GM12874 (cell line): ENCODE measurements around the gene ZNF32.

Experiments used
- CTCF ChIP-seq: IDR thresholded peaks from 2 replicates; pipeline ENCODE4 v1.5.1; 2011; ENCODE audit warnings: low read depth, mild to moderate bottlenecking, control low read depth, low read length, moderate library complexity; ENCODE audit not compliant: insufficient read depth

The ZNF32 gene

GRCh38 chr10:43606323-43607198 lies 42.1 kb downstream of the ZNF32 start, which contains the start of gene ZNF485:
TSS of gene ZNF485 (plus strand) at chr10:43606438. CDS start at chr10:43607051, 613 bp downstream.
- TF ChIP-seq CTCF = no peak

GRCh38 chr10:43605850-43606322 lies 42.8 kb downstream of the ZNF32 start:
- no peak for TF ChIP-seq CTCF

- no peak for TF ChIP-seq CTCF
Observed at GRCh38 chr10:43599333-43599732, 49.3 kb downstream of the ZNF32 start.

GRCh38 chr10:43598446-43598845 lies 50.2 kb downstream of the ZNF32 start:
- TF ChIP-seq CTCF = no peak

- TF ChIP-seq CTCF = no peak
Observed at GRCh38 chr10:43596546-43596945, 52.1 kb downstream of the ZNF32 start.

- no peak for TF ChIP-seq CTCF
Observed at GRCh38 chr10:43595739-43596298, 52.9 kb downstream of the ZNF32 start.

GRCh38 chr10:43594944-43595589 lies 53.6 kb downstream of the ZNF32 start:
- TF ChIP-seq CTCF = no peak
